K562 (cell line): ENCODE data around the gene NFIB. TPM values are rescaled to one million over a fixed set of nuclear protein-coding genes. Genes with fewer than 3 reads are reported as not detected.

Experiments
- CEBPB ChIP-seq: fragments of 450-650 bp; IDR thresholded peaks from 2 replicates; pipeline ENCODE4 v1.6.1; 2016; ENCODE audit warnings: missing genetic modification characterization, missing compliant biosample characterization
- DPF2 ChIP-seq: fragments of 450-650 bp; IDR thresholded peaks from 2 replicates; pipeline ENCODE4 v1.6.1; 2016
- NR2C2 ChIP-seq, 2 experiments: fragments of 200-800 bp in 1 of 2; sonication (Bioruptor generic) in 1 of 2; sonication (generic) in 1 of 2; formaldehyde crosslinking in 1 of 2; IDR thresholded peaks; 2 replicates each; pipeline versions ENCODE4 v1.6.1 to v1.8.0; 2016 to 2022; ENCODE audit warnings: mild to moderate bottlenecking in 1 of 2, missing compliant biosample characterization in 1 of 2, missing genetic modification characterization in 1 of 2, missing genetic modification reagents in 1 of 2
- TBL1XR1 ChIP-seq, 2 experiments: IDR thresholded peaks; 2 replicates each; pipeline ENCODE4 v1.6.1; 2012; ENCODE audit warnings: improper control_type of control experiment in 2 of 2, low read length in 2 of 2, mild to moderate bottlenecking in 1 of 2
- XRCC5 ChIP-seq: fragments of 200-400 bp; formaldehyde crosslinking; IDR thresholded peaks from 2 replicates; pipeline ENCODE4 v1.6.1; 2017; ENCODE audit warnings: low read depth, mild to moderate bottlenecking, low read length
- polyA plus RNA-seq, 8 experiments: library from polyadenylated mRNA; depleted of rRNA in 4 of 8; stranded (reverse) in 5 of 8; unstranded in 3 of 8; fragments of >200 nt; fragmentation: Nextera tagmentation in 2 of 8; fragmentation: Illumina TruSeq in 1 of 8; extraction: Ambion mirVana in 2 of 8; extraction: Trizol in 1 of 8; gene quantifications; 2 replicates each; pipeline versions ENCODE4 v1.2.1 to v1.2.3, GENCODE V29; 2011 to 2014; ENCODE audit warnings: inconsistent platforms in 1 of 8, missing spikeins in 1 of 8
- total RNA-seq, 7 experiments: library from RNA; depleted of rRNA in 6 of 7; stranded (reverse); fragments of >200 nt in 6 of 7; fragmentation: Illumina TruSeq in 2 of 7; extraction: Trizol in 2 of 7; gene quantifications; 2 replicates each; pipeline versions ENCODE4 v1.2.1 to v1.2.3, GENCODE V29; 2011 to 2021; ENCODE audit warnings: low replicate concordance in 1 of 7
- TF ChIP-seq, protein P1 (sequence below), 2 experiments: fragments of 200-800 bp in 1 of 2; sonication (Bioruptor generic) in 1 of 2; sonication (generic) in 1 of 2; formaldehyde crosslinking in 1 of 2; IDR thresholded peaks in 1 of 2; conservative IDR thresholded peaks in 1 of 2; 2 replicates each; pipeline versions ENCODE4 v1.5.0 to v1.6.1; 2016 to 2020; ENCODE audit warnings: missing compliant biosample characterization in 1 of 2, missing genetic modification characterization in 1 of 2, missing genetic modification reagents in 1 of 2
- TF ChIP-seq, protein P2 (sequence below): fragments of 450-650 bp; formaldehyde crosslinking; IDR thresholded peaks from 2 replicates; pipeline ENCODE4 v1.4.0; 2020; ENCODE audit warnings: mild to moderate bottlenecking, moderate library complexity
- TF ChIP-seq, protein P3 (sequence below): fragments of 450-650 bp; IDR thresholded peaks from 2 replicates; pipeline ENCODE4 v1.6.1; 2016; ENCODE audit warnings: mild to moderate bottlenecking, moderate library complexity

Gene NFIB
- total and polyA plus RNA-seq, 9 of the 15 experiments (the other 6 are each of a cell fraction or from before 2014, with no cell fraction given): 1.2 to 3.3 (median 1.9) TPM

GRCh38 chr9:14323083-14323971 is 9.4 kb upstream of the NFIB start (continued):
- TF ChIP-seq CEBPB (tag): 0 out of 2 replicates have a peak, but pooled peaks have one; percentile 28
- no peak for TF ChIP-seq TBL1XR1 (IDR thresholded peaks at IDR 0.05; ENCODE audit: low read length in 2 of 2)
- TF ChIP-seq, protein P1, sequence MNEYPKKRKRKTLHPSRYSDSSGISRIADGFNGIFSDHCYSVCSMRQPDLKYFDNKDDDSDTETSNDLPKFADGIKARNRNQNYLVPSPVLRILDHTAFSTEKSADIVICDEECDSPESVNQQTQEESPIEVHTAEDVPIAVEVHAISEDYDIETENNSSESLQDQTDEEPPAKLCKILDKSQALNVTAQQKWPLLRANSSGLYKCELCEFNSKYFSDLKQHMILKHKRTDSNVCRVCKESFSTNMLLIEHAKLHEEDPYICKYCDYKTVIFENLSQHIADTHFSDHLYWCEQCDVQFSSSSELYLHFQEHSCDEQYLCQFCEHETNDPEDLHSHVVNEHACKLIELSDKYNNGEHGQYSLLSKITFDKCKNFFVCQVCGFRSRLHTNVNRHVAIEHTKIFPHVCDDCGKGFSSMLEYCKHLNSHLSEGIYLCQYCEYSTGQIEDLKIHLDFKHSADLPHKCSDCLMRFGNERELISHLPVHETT (CRISPR knock-in tag; conservative IDR thresholded peaks at IDR 0.05 in 1 of 2, IDR thresholded peaks at IDR 0.05 in 1 of 2): 0 out of 4 replicates have a peak, but pooled peaks of 1 of the 2 experiments have one; percentile 2
- TF ChIP-seq XRCC5: no peak
- no peak for TF ChIP-seq NR2C2 (CRISPR knock-in tag; IDR thresholded peaks at IDR 0.05)
- 0 out of 2 replicates have a peak, but pooled peaks have one; percentile 23 for TF ChIP-seq NR2C2 (tag; IDR thresholded peaks at IDR 0.05)
- TF ChIP-seq DPF2: peak; percentile 21; the same call in 1 of the 2 replicates
- TF ChIP-seq, protein P2, sequence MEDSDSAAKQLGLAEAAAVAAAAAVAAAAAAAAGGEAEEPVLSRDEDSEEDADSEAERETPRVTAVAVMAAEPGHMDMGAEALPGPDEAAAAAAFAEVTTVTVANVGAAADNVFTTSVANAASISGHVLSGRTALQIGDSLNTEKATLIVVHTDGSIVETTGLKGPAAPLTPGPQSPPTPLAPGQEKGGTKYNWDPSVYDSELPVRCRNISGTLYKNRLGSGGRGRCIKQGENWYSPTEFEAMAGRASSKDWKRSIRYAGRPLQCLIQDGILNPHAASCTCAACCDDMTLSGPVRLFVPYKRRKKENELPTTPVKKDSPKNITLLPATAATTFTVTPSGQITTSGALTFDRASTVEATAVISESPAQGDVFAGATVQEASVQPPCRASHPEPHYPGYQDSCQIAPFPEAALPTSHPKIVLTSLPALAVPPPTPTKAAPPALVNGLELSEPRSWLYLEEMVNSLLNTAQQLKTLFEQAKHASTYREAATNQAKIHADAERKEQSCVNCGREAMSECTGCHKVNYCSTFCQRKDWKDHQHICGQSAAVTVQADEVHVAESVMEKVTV (CRISPR knock-in tag): no peak
- TF ChIP-seq, protein P3, sequence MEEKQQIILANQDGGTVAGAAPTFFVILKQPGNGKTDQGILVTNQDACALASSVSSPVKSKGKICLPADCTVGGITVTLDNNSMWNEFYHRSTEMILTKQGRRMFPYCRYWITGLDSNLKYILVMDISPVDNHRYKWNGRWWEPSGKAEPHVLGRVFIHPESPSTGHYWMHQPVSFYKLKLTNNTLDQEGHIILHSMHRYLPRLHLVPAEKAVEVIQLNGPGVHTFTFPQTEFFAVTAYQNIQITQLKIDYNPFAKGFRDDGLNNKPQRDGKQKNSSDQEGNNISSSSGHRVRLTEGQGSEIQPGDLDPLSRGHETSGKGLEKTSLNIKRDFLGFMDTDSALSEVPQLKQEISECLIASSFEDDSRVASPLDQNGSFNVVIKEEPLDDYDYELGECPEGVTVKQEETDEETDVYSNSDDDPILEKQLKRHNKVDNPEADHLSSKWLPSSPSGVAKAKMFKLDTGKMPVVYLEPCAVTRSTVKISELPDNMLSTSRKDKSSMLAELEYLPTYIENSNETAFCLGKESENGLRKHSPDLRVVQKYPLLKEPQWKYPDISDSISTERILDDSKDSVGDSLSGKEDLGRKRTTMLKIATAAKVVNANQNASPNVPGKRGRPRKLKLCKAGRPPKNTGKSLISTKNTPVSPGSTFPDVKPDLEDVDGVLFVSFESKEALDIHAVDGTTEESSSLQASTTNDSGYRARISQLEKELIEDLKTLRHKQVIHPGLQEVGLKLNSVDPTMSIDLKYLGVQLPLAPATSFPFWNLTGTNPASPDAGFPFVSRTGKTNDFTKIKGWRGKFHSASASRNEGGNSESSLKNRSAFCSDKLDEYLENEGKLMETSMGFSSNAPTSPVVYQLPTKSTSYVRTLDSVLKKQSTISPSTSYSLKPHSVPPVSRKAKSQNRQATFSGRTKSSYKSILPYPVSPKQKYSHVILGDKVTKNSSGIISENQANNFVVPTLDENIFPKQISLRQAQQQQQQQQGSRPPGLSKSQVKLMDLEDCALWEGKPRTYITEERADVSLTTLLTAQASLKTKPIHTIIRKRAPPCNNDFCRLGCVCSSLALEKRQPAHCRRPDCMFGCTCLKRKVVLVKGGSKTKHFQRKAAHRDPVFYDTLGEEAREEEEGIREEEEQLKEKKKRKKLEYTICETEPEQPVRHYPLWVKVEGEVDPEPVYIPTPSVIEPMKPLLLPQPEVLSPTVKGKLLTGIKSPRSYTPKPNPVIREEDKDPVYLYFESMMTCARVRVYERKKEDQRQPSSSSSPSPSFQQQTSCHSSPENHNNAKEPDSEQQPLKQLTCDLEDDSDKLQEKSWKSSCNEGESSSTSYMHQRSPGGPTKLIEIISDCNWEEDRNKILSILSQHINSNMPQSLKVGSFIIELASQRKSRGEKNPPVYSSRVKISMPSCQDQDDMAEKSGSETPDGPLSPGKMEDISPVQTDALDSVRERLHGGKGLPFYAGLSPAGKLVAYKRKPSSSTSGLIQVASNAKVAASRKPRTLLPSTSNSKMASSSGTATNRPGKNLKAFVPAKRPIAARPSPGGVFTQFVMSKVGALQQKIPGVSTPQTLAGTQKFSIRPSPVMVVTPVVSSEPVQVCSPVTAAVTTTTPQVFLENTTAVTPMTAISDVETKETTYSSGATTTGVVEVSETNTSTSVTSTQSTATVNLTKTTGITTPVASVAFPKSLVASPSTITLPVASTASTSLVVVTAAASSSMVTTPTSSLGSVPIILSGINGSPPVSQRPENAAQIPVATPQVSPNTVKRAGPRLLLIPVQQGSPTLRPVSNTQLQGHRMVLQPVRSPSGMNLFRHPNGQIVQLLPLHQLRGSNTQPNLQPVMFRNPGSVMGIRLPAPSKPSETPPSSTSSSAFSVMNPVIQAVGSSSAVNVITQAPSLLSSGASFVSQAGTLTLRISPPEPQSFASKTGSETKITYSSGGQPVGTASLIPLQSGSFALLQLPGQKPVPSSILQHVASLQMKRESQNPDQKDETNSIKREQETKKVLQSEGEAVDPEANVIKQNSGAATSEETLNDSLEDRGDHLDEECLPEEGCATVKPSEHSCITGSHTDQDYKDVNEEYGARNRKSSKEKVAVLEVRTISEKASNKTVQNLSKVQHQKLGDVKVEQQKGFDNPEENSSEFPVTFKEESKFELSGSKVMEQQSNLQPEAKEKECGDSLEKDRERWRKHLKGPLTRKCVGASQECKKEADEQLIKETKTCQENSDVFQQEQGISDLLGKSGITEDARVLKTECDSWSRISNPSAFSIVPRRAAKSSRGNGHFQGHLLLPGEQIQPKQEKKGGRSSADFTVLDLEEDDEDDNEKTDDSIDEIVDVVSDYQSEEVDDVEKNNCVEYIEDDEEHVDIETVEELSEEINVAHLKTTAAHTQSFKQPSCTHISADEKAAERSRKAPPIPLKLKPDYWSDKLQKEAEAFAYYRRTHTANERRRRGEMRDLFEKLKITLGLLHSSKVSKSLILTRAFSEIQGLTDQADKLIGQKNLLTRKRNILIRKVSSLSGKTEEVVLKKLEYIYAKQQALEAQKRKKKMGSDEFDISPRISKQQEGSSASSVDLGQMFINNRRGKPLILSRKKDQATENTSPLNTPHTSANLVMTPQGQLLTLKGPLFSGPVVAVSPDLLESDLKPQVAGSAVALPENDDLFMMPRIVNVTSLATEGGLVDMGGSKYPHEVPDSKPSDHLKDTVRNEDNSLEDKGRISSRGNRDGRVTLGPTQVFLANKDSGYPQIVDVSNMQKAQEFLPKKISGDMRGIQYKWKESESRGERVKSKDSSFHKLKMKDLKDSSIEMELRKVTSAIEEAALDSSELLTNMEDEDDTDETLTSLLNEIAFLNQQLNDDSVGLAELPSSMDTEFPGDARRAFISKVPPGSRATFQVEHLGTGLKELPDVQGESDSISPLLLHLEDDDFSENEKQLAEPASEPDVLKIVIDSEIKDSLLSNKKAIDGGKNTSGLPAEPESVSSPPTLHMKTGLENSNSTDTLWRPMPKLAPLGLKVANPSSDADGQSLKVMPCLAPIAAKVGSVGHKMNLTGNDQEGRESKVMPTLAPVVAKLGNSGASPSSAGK: 0 out of 2 replicates have a peak, but pooled peaks have one; percentile 0
- TF ChIP-seq, all 486 proteins: peak for 10
